Immature natural killer cell (primary cell): ENCODE data around the gene CACNA1C. TPM values are rescaled to one million over a fixed set of nuclear protein-coding genes. Genes with fewer than 3 reads are reported as not detected.
A peak's percentile ranks its signal among the peaks of the same experiment; 100 is the strongest.
"Not testable (repeated sequence)": the region's sequence is repeated elsewhere in the genome, so short reads cannot be mapped to it uniquely, and the experiment has no call there.

Experiments
- DNase-seq, 3 donors: peaks; one replicate each; pipeline ENCODE4 v3.0.0; 2022; ENCODE audit warnings: mixed read lengths in 1 of 3
- H3K27ac Mint-ChIP-seq, 6 donors: one replicate each; pipeline ENCODE4 v1.8.0; 2020; ENCODE audit warnings: mixed read lengths in 6 of 6, mild to moderate bottlenecking in 5 of 6, inconsistent platforms in 4 of 6, moderate library complexity in 3 of 6
- H3K27me3 Mint-ChIP-seq, 3 donors: one replicate each; pipeline ENCODE4 v1.8.0; 2020 to 2021; ENCODE audit warnings: low read depth in 3 of 3, mild to moderate bottlenecking in 3 of 3, mixed read lengths in 3 of 3, moderate library complexity in 3 of 3, inconsistent platforms in 1 of 3
- H3K36me3 Mint-ChIP-seq, 3 donors: one replicate each; pipeline ENCODE4 v1.8.0; 2020; ENCODE audit warnings: mixed read lengths in 3 of 3, inconsistent platforms in 2 of 3, mild to moderate bottlenecking in 2 of 3
- H3K4me1 Mint-ChIP-seq, 2 donors: one replicate each; pipeline ENCODE4 v1.8.0; 2020; ENCODE audit warnings: inconsistent platforms in 2 of 2, mild to moderate bottlenecking in 2 of 2, mixed read lengths in 2 of 2, moderate library complexity in 1 of 2
- H3K4me3 Mint-ChIP-seq, 5 donors: one replicate each; pipeline ENCODE4 v1.8.0; 2020; ENCODE audit warnings: mild to moderate bottlenecking in 5 of 5, mixed read lengths in 5 of 5, inconsistent platforms in 3 of 5, moderate library complexity in 3 of 5
- H3K9me3 Mint-ChIP-seq, 6 donors: one replicate each; pipeline ENCODE4 v1.8.0; 2020; ENCODE audit warnings: mild to moderate bottlenecking in 6 of 6, mixed read lengths in 6 of 6, inconsistent platforms in 4 of 6, moderate library complexity in 3 of 6
- polyA plus RNA-seq, 3 donors: library from polyadenylated mRNA; unstranded; fragments of 300-500 nt; fragmentation: Illumina TruSeq; gene quantifications; one replicate each; pipeline ENCODE4 v1.2.3, GENCODE V29; 2021

CACNA1C gene
- polyA plus RNA-seq, 3 donors from 2014 or later, result 0.05 to 0.36 (median 0.12) TPM

- Mint-ChIP-seq H3K4me1 (peaks cover 26 to 38% of the 10 kb centered on the region in 2 donors), H3K27me3 (peaks cover 6 to 14% (median 13%) of the 10 kb centered on the region in 3 donors)
- not testable (repeated sequence) for DNase-seq, H3K36me3 Mint-ChIP-seq, H3K4me3 Mint-ChIP-seq, H3K9me3 Mint-ChIP-seq, H3K27ac Mint-ChIP-seq
These were observed 633.0 kb downstream of the CACNA1C start for GRCh38 chr12:2685620-2686279.

DNA sequence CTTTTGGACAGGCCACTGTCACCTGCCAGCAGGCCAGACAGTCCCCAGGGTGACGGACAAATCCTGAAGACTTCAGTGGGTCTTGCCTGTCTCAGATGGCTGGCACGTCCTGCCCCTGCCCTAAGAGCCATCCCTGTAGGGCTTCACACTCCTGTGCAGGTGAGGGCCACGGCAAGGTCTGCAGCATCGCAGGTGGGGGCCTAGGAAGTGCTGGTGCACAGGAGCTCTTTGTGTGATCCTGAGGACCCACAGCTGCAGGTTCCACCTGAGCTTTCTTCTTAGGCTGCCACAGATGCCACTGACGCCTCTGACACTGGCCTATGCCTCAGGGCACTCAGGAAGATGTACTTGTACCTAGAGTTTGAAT, 633.5 kb downstream of the CACNA1C start:
- no peak overlapping the region for H3K4me3 Mint-ChIP-seq
- peaks cover 0 to 5% (median 0%) of the 10 kb centered on the region in 6 donors for H3K9me3 Mint-ChIP-seq
- H3K27ac Mint-ChIP-seq, result peak overlapping the region in 1 of 6 donors; percentile 70
- H3K36me3 Mint-ChIP-seq, result peaks cover 0 to 4% (median 0%) of the 10 kb centered on the region in 3 donors
- H3K4me1 Mint-ChIP-seq, result peaks cover 29 to 43% of the 10 kb centered on the region in 2 donors
- DNase-seq, result no peak
- H3K27me3 Mint-ChIP-seq, result peaks cover 6 to 18% (median 15%) of the 10 kb centered on the region in 3 donors

DNA sequence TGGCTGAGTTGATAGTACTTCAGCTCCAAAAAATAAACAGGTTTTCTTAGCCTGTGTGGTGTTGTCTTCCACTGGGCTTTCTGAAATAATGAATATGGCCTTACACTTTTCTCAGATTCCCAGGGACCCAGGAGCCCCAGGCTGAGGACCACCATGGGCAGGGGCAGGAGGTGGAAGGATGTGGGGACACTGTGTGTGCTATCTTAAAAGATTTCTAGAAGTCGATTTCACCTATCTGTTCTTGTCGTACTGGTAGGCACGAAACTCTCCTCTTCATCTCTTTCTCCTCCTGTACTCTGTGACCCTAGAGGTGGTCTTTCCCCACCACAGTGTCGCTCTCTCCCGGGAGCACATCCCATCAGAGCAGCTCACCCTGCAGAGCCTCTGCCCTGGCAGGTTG, 634.3 kb downstream of the CACNA1C start:
- no peak overlapping the region for H3K27ac Mint-ChIP-seq
- no peak for DNase-seq
- H3K36me3 Mint-ChIP-seq, result peaks cover 0 to 4% (median 0%) of the 10 kb centered on the region in 3 donors
- peaks cover 34 to 49% of the 10 kb centered on the region in 2 donors for H3K4me1 Mint-ChIP-seq
- peaks cover 0 to 5% (median 0%) of the 10 kb centered on the region in 6 donors for H3K9me3 Mint-ChIP-seq
- no peak overlapping the region for H3K4me3 Mint-ChIP-seq
- H3K27me3 Mint-ChIP-seq, result peaks cover 8 to 20% (median 14%) of the 10 kb centered on the region in 3 donors

DNA sequence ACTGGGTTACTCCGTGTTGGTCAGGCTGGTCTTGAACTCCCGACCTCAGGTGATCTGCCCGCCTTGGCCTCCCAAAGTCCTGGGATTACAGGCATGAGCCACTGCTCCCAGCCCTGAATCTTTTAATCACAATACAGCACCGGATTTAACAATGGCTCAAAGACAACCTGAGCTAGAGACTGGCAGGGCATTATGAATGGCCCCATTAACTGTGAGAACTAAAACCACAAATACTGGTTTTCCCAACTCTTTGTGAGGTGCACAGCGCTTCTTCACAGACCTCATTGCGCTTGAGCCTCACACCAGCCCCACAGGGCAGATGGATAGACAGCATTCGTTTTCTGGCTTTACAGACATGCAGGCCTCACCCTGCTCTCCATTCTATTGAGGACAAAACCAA, 634.9 kb downstream of the CACNA1C start:
- peak overlapping the region in 1 of 5 donors; percentile 14 for H3K4me3 Mint-ChIP-seq
- DNase-seq, result no peak
- H3K27me3 Mint-ChIP-seq, result peaks cover 4 to 14% (median 7%) of the 10 kb centered on the region in 3 donors
- peaks cover 0 to 2% (median 0%) of the 10 kb centered on the region in 3 donors for H3K36me3 Mint-ChIP-seq
- peak overlapping the region in 1 of 6 donors; percentile 12 for H3K27ac Mint-ChIP-seq
- peaks cover 39 to 49% of the 10 kb centered on the region in 2 donors for H3K4me1 Mint-ChIP-seq
- peaks cover 0 to 2% (median 0%) of the 10 kb centered on the region in 6 donors for H3K9me3 Mint-ChIP-seq

DNA sequence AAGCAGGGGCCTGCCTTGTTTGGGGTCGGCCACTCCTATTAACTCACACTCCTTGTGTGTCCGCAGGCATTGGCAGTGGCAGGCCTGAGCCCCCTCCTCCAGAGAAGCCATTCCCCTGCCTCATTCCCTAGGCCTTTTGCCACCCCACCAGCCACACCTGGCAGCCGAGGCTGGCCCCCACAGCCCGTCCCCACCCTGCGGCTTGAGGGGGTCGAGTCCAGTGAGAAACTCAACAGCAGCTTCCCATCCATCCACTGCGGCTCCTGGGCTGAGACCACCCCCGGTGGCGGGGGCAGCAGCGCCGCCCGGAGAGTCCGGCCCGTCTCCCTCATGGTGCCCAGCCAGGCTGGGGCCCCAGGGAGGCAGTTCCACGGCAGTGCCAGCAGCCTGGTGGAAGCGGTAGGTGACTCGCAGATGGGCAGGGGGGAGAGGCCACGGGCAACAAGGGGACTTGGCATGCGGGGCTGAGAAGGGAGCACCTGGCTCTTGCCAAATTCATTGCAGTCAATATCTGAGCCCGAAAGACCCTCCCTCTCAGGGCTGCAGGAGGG, 635.7 kb downstream of the CACNA1C start:
- no peak overlapping the region for H3K27ac Mint-ChIP-seq
- peaks cover 4 to 12% (median 5%) of the 10 kb centered on the region in 3 donors for H3K27me3 Mint-ChIP-seq
- no peak overlapping the region for H3K4me3 Mint-ChIP-seq
- H3K36me3 Mint-ChIP-seq, result no peaks in the 10 kb centered on the region
- no peak for DNase-seq
- peaks cover 46 to 52% of the 10 kb centered on the region in 2 donors for H3K4me1 Mint-ChIP-seq
- peaks cover 0 to 1% (median 0%) of the 10 kb centered on the region in 6 donors for H3K9me3 Mint-ChIP-seq

DNA sequence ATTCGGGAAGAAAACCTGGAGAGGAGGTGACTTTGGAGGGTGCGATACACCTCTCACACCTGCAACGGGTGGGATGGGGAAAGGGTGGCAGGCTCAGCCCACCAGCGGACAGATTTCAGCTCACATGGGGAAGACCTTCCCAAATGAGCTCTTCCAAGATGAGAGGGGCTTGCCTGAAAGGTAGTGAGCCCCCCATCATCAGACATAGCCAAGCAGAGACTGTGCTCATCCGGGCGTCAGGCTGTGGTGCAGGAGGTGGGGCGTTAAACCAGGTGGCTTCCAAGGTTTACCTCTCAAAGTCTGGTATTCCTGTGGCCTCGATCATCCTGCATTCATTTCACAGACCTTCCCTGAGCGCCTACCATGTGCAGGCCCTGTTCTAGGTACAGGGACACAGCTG, 636.6 kb downstream of the CACNA1C start:
- Mint-ChIP-seq H3K36me3 (no peaks in the 10 kb centered on the region), H3K9me3 (peaks cover 0 to 1% (median 0%) of the 10 kb centered on the region in 6 donors), H3K27me3 (peaks cover 7 to 12% (median 7%) of the 10 kb centered on the region in 3 donors), H3K4me1 (peaks cover 50 to 57% of the 10 kb centered on the region in 2 donors), H3K27ac (peak overlapping the region; percentile 62 to 90 (median 78)), H3K4me3 (peak overlapping the region; percentile 54 to 94 (median 68))
- DNase-seq, result no peak

GRCh38 chr12:2689879-2690278, 637.1 kb downstream of the CACNA1C start:
- peaks cover 0 to 1% (median 0%) of the 10 kb centered on the region in 6 donors for H3K9me3 Mint-ChIP-seq
- H3K27ac Mint-ChIP-seq, result peak overlapping the region; percentile 37 to 90 (median 74)
- no peak for DNase-seq
- peaks cover 7 to 12% (median 7%) of the 10 kb centered on the region in 3 donors for H3K27me3 Mint-ChIP-seq
- no peaks in the 10 kb centered on the region for H3K36me3 Mint-ChIP-seq
- peaks cover 50 to 57% of the 10 kb centered on the region in 2 donors for H3K4me1 Mint-ChIP-seq
- peak overlapping the region; percentile 54 to 94 (median 68) for H3K4me3 Mint-ChIP-seq

- peak in 1 of 3 donors; percentile 5 for DNase-seq
- H3K4me3 Mint-ChIP-seq, result peak overlapping the region; percentile 90 to 99 (median 94)
- peak overlapping the region; percentile 70 to 95 (median 91) for H3K27ac Mint-ChIP-seq
- H3K27me3 Mint-ChIP-seq, result peaks cover 7 to 12% (median 8%) of the 10 kb centered on the region in 3 donors
- H3K4me1 Mint-ChIP-seq, result peaks cover 50 to 57% of the 10 kb centered on the region in 2 donors
- no peaks in the 10 kb centered on the region for H3K36me3 Mint-ChIP-seq
- H3K9me3 Mint-ChIP-seq, result peaks cover 0 to 1% (median 0%) of the 10 kb centered on the region in 6 donors
These were observed 637.7 kb downstream of the CACNA1C start for GRCh38 chr12:2690348-2691005.

- peaks cover 50 to 57% of the 10 kb centered on the region in 2 donors for H3K4me1 Mint-ChIP-seq
- H3K4me3 Mint-ChIP-seq, result peak overlapping the region; percentile 90 to 99 (median 94)
- H3K36me3 Mint-ChIP-seq, result no peaks in the 10 kb centered on the region
- peak; percentile 69 to 77 (median 77) for DNase-seq
- peaks cover 10 to 12% (median 11%) of the 10 kb centered on the region in 3 donors for H3K27me3 Mint-ChIP-seq
- H3K9me3 Mint-ChIP-seq, result peaks cover 0 to 1% (median 0%) of the 10 kb centered on the region in 6 donors
- peak overlapping the region; percentile 70 to 95 (median 91) for H3K27ac Mint-ChIP-seq
These were observed 638.2 kb downstream of the CACNA1C start for GRCh38 chr12:2691006-2691344.

GRCh38 chr12:2691345-2692071, 638.7 kb downstream of the CACNA1C start:
- H3K27ac Mint-ChIP-seq, result peak overlapping the region; percentile 88 to 95 (median 92)
- peak overlapping the region; percentile 92 to 99 (median 96) for H3K4me3 Mint-ChIP-seq
- H3K9me3 Mint-ChIP-seq, result peaks cover 0 to 1% (median 0%) of the 10 kb centered on the region in 6 donors
- peaks cover 50 to 57% of the 10 kb centered on the region in 2 donors for H3K4me1 Mint-ChIP-seq
- peaks cover 10 to 17% (median 10%) of the 10 kb centered on the region in 3 donors for H3K27me3 Mint-ChIP-seq
- DNase-seq, result peak; percentile 74 to 76 (median 76)
- H3K36me3 Mint-ChIP-seq, result no peaks in the 10 kb centered on the region

DNA sequence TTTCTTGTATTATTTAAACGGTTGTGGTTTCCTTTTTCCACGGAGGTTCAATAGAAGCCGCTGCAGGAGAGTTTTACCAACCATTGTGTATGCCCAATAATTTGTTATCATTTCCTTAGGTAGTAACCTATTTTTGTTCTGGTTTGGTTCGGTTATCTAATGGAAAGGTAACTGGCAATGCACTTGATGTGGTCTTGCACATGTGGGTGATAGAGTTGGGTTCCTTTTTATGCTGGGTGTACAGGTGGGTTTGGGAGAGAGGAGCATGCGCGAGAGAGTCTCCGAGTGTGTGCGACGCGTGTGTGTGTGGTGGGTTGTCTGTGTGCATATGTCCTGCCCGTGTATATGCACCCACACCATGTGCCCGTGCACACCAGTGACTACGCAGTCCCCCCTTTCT, 639.3 kb downstream of the CACNA1C start:
- peaks cover 9 to 18% (median 10%) of the 10 kb centered on the region in 3 donors for H3K27me3 Mint-ChIP-seq
- H3K4me3 Mint-ChIP-seq, result peak overlapping the region; percentile 92 to 99 (median 96)
- peaks cover 50 to 57% of the 10 kb centered on the region in 2 donors for H3K4me1 Mint-ChIP-seq
- H3K9me3 Mint-ChIP-seq, result peaks cover 0 to 1% (median 0%) of the 10 kb centered on the region in 6 donors
- peak overlapping the region; percentile 88 to 94 (median 90) for H3K27ac Mint-ChIP-seq
- H3K36me3 Mint-ChIP-seq, result no peaks in the 10 kb centered on the region
- DNase-seq, result no peak

GRCh38 chr12:2693244-2693860, 640.6 kb downstream of the CACNA1C start:
- peak in 1 of 3 donors; percentile 11 for DNase-seq
- Mint-ChIP-seq H3K9me3 (no peaks in the 10 kb centered on the region), H3K36me3 (no peaks in the 10 kb centered on the region), H3K4me1 (peaks cover 47 to 52% of the 10 kb centered on the region in 2 donors), H3K27ac (peak overlapping the region; percentile 48 to 84 (median 58)), H3K27me3 (peaks cover 9 to 24% (median 10%) of the 10 kb centered on the region in 3 donors), H3K4me3 (peak overlapping the region; percentile 67 to 96 (median 92))
